IPS-20b (cell line): ENCODE results near the gene SLC46A2.

Experiments used
- H3K27ac ChIP-seq: one replicate; pipeline ENCODE4 v1.5.1; 2013; ENCODE audit warnings: low read length
- H3K27me3 ChIP-seq: 2 replicates; pipeline ENCODE4 v1.6.1; 2013; ENCODE audit warnings: mild to moderate bottlenecking, low read length, inconsistent platforms; ENCODE audit not compliant: insufficient read depth
- H3K36me3 ChIP-seq: 2 replicates; pipeline ENCODE4 v1.6.1; 2013; ENCODE audit warnings: low read depth, mild to moderate bottlenecking, inconsistent platforms, low read length, moderate library complexity; ENCODE audit not compliant: insufficient read depth
- H3K4me1 ChIP-seq: 2 replicates; pipeline ENCODE4 v1.6.1; 2013; ENCODE audit warnings: mild to moderate bottlenecking, control low read depth, inconsistent platforms, low read length, moderate library complexity; ENCODE audit not compliant: insufficient read depth
- H3K4me3 ChIP-seq: 2 replicates; pipeline ENCODE4 v1.5.1; 2013; ENCODE audit warnings: mild to moderate bottlenecking, low read length, inconsistent platforms
- H3K9ac ChIP-seq: 2 replicates; pipeline ENCODE4 v1.6.1; 2013; ENCODE audit warnings: low read depth, mild to moderate bottlenecking, inconsistent platforms, low read length, moderate library complexity
- H3K9me3 ChIP-seq: 2 replicates; pipeline ENCODE4 v1.6.1; 2013; ENCODE audit warnings: mild to moderate bottlenecking, low read depth, low read length, inconsistent platforms; ENCODE audit not compliant: insufficient read depth

SLC46A2 gene

DNA sequence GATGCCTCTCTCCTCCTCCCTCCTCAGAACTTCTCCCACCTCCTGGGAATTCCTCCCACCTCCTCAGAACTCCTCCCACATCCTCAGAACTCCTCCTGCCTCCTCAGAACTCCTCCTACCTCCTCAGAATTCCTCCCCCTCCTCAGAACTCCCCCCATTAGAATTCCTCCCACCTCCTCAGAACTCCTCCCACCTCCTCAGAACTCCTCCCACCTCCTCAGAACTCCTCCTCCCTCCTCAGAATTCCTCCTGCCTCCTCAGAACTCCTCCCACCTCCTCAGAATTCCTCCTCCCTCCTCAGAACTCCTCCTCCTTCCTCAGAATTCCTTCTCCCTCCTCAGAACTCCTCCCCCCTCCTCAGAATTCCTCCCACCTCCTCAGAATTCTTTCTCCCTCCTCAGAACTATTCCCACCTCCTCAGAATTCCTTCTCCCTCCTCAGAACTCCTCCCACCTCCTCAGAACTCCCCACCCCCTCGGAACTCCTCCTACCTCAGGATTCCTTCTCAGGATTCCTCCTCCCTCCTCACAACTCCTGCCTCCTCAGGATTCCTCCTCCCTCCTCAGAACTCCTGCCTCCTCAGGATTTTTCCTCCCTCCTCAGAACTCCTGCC, 23.9 kb downstream of the SLC46A2 start:
- no peak overlapping the region for H3K9ac ChIP-seq
- H3K27me3 ChIP-seq, result no peaks in the 10 kb centered on the region
- H3K27ac ChIP-seq, result no peak overlapping the region

DNA sequence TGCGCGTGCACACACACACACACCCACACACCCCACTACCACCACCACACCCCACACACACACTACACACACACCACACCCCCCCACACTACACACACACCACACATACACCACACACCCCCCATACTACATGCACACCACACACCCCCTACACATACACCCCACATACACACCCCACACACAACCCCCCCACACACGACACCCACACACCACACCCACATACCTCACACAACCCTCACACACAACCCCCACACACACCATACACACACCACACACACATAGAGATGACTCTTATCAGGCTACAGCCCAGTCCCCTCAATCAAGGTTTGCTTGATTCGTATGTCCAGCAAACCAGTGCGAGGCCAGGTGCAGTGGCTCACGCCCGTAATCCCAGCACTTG, 25.7 kb downstream of the SLC46A2 start:
- Histone ChIP-seq H3K9ac (no peak overlapping the region), H3K27me3 (no peaks in the 10 kb centered on the region), H3K4me1 (no peaks in the 10 kb centered on the region), H3K9me3 (no peaks in the 10 kb centered on the region), H3K4me3 (no peak overlapping the region), H3K36me3 (no peaks in the 10 kb centered on the region), H3K27ac (no peak overlapping the region)

More for the DNA sequence above, 23.9 kb downstream of the SLC46A2 start:
- Histone ChIP-seq H3K4me3 (no peak overlapping the region), H3K4me1 (no peaks in the 10 kb centered on the region; the same call in 1 of the 2 replicates), H3K36me3 (no peaks in the 10 kb centered on the region), H3K9me3 (no peaks in the 10 kb centered on the region)

DNA sequence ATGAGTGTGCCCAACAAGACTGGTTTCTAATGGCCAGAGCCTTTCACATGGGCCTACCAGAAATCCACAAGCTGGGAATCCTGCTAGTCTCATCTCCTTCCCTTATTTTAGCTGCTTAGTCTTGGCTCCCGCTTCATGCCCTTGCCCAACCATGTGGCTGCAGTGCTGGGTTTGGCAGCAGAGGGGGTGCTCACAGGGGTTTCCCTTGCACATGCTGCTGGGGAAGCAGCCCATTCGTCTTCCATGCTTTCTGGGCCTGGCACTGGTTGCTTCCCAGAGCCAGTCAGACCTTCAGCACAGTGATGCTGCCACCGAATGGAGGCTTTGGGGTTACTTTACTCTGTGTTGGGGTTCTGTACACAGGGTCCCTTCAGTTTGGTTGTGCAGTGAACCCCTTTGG, 26.3 kb downstream of the SLC46A2 start:
- Histone ChIP-seq H3K4me3 (no peak overlapping the region), H3K27ac (no peak overlapping the region), H3K9ac (no peak overlapping the region), H3K27me3 (no peaks in the 10 kb centered on the region), H3K9me3 (no peaks in the 10 kb centered on the region), H3K4me1 (no peaks in the 10 kb centered on the region), H3K36me3 (no peaks in the 10 kb centered on the region)

DNA sequence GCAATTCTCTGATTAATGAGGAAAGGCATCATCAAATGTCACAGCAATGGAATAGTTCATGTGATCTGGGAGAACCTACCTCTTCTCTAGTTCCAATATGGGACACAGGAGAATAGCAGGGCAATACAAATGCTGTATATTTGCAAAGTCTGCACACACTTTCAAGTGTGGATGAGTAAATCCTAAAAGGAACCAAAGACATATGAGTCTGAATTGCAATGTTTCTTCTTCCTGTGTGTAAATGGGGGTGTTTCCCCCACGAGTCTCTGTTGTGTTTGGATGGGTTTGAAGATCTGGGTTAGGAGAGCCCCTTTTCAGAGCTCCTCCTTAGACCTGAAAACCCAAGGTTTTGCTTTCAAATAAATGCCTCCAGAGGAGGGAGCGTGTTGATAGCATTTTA, 26.9 kb downstream of the SLC46A2 start:
- H3K9ac ChIP-seq, result no peak overlapping the region
- no peak overlapping the region for H3K4me3 ChIP-seq
- H3K4me1 ChIP-seq, result no peaks in the 10 kb centered on the region
- H3K9me3 ChIP-seq, result no peaks in the 10 kb centered on the region
- H3K27me3 ChIP-seq, result no peaks in the 10 kb centered on the region
- H3K27ac ChIP-seq, result no peak overlapping the region
- no peaks in the 10 kb centered on the region for H3K36me3 ChIP-seq

DNA sequence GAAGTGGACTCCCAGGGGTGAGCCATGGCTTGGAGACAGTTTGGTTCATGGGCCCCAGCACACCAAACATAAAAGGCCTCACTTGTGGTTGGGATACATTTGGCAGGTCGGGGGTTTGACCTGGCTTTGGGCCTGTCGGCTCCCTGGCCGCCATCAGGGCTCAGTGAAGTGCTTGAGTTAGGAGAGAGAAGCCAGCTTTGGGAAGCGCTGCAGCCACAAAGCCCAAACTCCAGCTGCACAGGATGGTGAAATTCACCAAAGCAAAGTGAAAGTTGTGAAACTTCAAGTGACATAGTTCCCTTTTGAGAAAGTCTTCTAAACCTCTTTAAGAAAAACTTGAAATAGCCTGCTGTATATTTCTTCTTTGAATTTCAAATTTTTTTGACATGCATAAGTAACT, 27.5 kb downstream of the SLC46A2 start:
- no peaks in the 10 kb centered on the region for H3K9me3 ChIP-seq
- H3K4me3 ChIP-seq, result no peak overlapping the region
- no peaks in the 10 kb centered on the region for H3K4me1 ChIP-seq
- no peak overlapping the region for H3K27ac ChIP-seq
- no peaks in the 10 kb centered on the region for H3K36me3 ChIP-seq
- H3K9ac ChIP-seq, result no peak overlapping the region
- no peaks in the 10 kb centered on the region for H3K27me3 ChIP-seq

DNA sequence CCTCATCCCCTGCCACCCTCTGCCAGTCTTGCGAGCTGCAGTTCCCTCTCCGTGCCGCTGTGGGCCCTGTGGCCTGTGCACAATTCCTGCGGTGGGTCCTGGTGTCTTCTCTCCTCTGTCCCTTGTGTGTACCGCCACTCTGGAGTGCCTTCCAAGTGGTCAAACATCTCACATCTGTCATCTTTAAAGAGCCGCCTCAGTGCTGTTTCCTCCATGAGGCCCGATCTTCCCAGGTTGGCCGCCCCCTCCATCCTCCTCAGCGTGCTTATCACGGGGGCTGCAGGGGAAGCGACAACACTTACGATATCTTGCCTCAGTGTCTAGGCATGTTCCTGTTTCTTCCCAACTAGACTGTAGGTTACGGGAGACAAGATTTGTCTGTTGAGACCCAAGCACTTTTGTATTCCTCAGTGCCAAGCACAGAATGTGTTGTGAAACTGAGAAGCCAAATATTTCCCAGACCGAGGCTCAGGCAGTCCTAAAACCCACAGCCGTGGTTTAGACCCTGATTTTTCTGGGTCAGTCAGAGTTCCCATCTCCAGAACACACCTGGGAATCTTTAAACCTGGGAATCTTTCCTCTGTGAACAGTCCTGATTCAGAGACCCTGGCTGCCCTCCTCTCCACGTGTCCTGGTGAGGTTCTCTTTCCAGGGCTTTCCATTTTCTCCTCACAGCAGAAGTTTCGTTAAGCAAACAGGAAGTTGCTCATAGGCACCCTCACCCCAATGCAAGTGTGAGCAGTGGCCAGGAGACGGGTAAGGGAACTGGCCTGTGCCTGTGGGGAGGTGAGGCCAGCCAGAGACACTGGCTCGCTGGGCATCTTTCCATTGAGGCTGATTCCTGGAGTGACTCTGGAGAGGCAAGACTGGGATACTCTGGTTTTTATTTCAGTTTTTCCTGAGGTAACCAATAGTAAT, 28.8 kb downstream of the SLC46A2 start:
- Histone ChIP-seq H3K4me3 (no peak overlapping the region), H3K4me1 (no peaks in the 10 kb centered on the region), H3K27me3 (no peaks in the 10 kb centered on the region), H3K36me3 (no peaks in the 10 kb centered on the region), H3K9ac (no peak overlapping the region), H3K9me3 (no peaks in the 10 kb centered on the region), H3K27ac (no peak overlapping the region)

DNA sequence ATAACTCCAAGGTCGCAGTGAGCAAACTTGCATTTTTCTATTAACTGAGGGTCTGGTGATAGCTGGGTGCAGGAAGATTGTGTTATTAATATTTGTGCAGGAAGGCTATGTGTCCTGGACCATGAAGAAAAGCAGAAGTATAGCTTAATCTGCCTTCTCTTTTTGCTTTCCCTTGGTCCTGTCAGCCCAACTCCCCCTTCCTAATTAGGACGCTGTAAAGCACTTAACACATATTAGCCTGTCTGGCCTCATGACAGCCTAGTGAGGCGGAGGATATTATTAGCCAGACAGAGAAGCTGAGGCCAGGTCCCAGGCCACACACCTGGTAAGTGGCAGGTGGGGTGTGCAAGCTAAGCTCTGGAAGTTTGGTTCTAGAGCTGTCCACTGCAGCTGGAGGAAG, 29.5 kb downstream of the SLC46A2 start:
- no peak overlapping the region for H3K4me3 ChIP-seq
- H3K9me3 ChIP-seq, result no peaks in the 10 kb centered on the region
- no peaks in the 10 kb centered on the region for H3K4me1 ChIP-seq
- no peaks in the 10 kb centered on the region for H3K36me3 ChIP-seq
- H3K27ac ChIP-seq, result no peak overlapping the region
- H3K9ac ChIP-seq, result no peak overlapping the region
- H3K27me3 ChIP-seq, result no peaks in the 10 kb centered on the region

DNA sequence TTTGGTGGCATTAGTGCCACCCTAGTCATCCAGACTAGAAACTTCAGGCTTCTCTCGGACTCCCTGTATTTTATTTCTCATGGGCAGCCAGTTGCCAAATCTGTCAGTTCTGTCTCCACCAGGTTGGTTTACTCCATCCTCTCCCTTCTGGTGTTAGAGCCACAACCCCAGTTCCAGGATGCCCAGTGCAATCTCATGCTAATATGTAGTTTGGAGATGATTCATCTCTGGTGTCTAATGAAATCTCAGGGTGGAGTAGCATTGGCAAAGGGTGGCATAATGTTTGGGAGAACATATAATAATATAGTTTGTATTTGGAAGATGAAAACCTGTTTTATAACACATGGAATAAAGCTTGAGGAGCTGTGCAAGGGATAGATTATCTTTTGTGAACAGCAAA, 30.2 kb downstream of the SLC46A2 start:
- H3K4me3 ChIP-seq, result no peak overlapping the region
- H3K36me3 ChIP-seq, result no peaks in the 10 kb centered on the region
- H3K9ac ChIP-seq, result no peak overlapping the region
- no peaks in the 10 kb centered on the region for H3K4me1 ChIP-seq
- no peaks in the 10 kb centered on the region for H3K27me3 ChIP-seq
- H3K9me3 ChIP-seq, result no peaks in the 10 kb centered on the region
- H3K27ac ChIP-seq, result no peak overlapping the region

DNA sequence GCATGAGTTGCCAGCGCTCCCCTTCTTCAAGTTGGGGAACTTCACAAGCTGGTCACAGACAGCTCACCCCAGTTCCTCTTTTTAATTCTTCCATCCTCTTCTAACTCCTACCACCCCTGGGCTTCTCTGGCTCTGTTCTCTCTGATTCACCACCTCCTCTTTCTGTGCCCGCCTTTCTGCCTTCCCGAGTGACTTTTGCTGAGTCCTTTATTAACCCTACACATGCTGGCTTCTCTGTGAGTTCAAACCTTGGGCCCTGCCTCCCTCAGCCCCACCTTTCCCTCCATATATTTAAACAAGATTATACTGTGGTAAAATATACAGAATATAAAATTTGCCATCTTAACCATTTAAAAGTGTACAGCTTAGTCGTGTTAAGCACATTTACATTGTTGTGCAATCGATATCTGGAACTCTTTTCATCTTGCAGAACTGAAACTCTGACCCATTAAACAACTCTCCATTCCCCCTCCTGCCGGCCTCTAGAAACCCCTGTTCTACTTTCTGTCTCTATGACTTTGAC, 32.0 kb downstream of the SLC46A2 start:
- no peaks in the 10 kb centered on the region for H3K27me3 ChIP-seq
- H3K4me1 ChIP-seq, result no peaks in the 10 kb centered on the region
- no peak overlapping the region for H3K9ac ChIP-seq
- H3K4me3 ChIP-seq, result no peak overlapping the region
- H3K27ac ChIP-seq, result no peak overlapping the region
- no peaks in the 10 kb centered on the region for H3K9me3 ChIP-seq
- H3K36me3 ChIP-seq, result no peaks in the 10 kb centered on the region

DNA sequence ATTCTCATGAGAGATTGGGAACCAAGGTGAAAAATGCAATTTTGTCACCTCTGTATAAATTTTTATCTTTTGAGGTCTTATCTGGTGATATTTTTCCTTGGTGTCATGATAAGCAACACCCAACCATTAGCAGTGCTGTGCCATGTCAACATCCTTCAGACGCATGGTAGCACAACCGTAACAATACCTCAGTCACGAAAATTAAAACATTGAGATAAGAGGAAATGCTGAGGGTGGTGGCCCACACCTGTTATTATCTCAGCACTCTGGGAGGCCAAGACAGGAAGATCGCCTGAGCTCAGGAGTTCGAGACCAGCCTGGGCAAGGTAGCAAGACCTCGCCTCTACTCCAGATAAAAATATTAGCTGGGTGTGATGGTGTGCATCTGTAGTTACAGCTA, 32.7 kb downstream of the SLC46A2 start:
- Histone ChIP-seq H3K27me3 (no peaks in the 10 kb centered on the region), H3K4me1 (no peaks in the 10 kb centered on the region), H3K9me3 (no peaks in the 10 kb centered on the region), H3K9ac (no peak overlapping the region), H3K4me3 (no peak overlapping the region), H3K36me3 (no peaks in the 10 kb centered on the region), H3K27ac (no peak overlapping the region)

DNA sequence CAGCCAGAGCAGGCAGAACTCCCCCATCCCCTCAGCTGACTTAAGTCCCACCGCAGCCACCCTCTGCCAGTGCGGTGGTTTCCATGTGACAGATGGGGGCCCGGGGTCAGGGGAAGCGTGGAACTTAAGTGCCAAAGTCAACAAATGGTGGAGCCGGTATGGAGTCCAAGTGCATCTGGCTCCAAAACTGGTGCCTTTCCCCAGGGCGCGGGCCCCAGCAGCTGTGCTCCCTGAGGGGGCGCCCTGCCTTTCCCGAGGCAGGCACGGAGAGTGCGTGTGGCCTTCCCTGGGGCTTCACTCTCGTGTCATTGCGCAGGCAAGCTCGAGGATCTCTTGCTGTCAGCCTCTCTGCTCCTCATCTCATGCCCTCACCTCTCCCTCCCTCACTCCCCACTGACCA, 33.8 kb downstream of the SLC46A2 start:
- Histone ChIP-seq H3K9ac (no peak overlapping the region; the same call in 1 of the 2 replicates), H3K4me1 (no peaks in the 10 kb centered on the region), H3K4me3 (no peak overlapping the region), H3K27ac (no peak overlapping the region), H3K36me3 (no peaks in the 10 kb centered on the region; the same call in 1 of the 2 replicates), H3K27me3 (no peaks in the 10 kb centered on the region), H3K9me3 (no peaks in the 10 kb centered on the region)

DNA sequence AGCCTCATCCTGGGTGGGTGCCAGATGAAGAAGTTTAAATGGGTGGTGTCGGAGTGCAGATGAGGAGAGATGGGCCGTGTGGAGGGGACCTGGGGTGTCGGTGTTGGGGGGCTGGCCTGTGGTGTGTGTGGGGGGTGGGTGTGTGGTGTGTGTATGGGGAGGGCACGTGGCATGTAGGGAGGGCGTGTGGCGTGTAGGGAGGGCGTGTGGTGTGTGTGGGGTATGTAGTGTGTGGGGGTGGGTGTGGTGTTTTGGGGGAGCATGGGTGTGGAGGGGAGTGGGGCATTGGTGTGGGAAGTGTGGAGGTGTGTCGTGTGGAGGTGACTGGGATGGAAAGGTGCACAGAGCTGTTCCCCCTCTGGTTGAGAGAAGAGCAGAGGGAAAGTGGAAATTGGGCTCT, 34.5 kb downstream of the SLC46A2 start:
- no peaks in the 10 kb centered on the region for H3K27me3 ChIP-seq
- H3K9ac ChIP-seq, result no peak overlapping the region; the same call in 1 of the 2 replicates
- peaks cover 2% of the 10 kb centered on the region; the same call in 1 of the 2 replicates for H3K36me3 ChIP-seq
- no peaks in the 10 kb centered on the region for H3K4me1 ChIP-seq
- H3K27ac ChIP-seq, result no peak overlapping the region
- no peak overlapping the region for H3K4me3 ChIP-seq
- H3K9me3 ChIP-seq, result no peaks in the 10 kb centered on the region
